Anterior cingulate cortex (tissue), 58 donors: ENCODE data around the gene CSMD2.

Source experiments
- DNase-seq, 58 donors: peaks; one replicate each; lab custom pipeline; 2025; lab: John Stamatoyannopoulos, UW

The CSMD2 gene

GRCh38 chr1:33637846-33638440 lies 527.1 kb downstream of the CSMD2 start:
- no peak for DNase-seq

DNA sequence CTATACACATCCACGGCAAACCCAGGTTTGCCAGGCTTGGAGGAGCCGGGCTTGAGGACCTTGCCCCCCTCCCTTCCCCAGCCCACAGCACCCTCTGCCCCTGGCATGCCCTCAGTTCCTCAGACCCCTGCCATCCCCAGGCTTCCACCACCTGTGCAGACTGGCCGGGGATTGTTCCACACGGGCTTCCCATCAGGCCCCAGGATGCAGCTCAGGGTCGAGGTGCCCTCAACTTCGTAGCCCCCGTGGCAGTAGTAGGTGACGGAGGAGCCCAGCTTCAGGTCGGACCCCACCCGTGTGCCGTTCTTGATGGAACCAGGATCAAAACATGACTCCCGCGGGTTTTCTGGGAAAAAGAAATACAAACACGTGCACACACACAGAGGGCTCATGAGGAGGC lies 528.8 kb downstream of the CSMD2 start:
- no peak for DNase-seq

DNA sequence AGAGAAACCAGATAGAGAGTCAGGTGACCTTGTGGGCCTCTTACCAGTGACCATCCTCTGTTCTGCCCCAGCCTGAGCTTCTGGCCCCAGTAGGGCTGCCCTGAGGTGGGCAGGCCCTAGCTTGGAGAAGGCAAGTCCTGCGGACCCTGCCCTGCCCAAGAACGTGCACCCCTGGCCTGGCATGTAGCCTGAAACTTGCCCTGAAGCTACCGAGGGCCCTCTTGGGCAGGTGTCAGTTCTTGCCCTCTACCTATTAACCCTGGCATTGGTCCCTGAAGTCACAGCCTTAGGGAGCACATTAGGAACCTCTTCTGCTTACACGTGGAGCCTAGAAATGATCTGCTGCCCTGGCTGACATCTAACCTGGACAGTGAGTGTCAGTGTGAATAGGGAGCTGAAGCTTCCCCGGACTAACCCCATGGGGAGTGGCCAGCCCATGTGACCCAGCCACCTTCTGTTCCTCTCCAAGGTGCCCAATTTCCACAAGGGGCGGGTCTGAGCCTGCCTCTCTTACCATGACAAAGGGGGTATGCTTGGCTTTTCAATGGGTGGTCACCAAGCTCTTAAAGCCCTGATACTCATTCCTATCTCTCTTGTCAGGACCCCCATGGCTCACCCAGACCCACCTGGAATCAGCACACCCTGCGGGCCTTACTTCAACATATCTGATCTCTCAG lies 529.6 kb downstream of the CSMD2 start:
- no peak for DNase-seq

GRCh38 chr1:33634806-33635205 lies 530.2 kb downstream of the CSMD2 start:
- DNase-seq = peak in 9 of 58 donors; percentile 3 to 28 (median 14)

GRCh38 chr1:33634143-33634542 lies 530.9 kb downstream of the CSMD2 start:
- no peak for DNase-seq

DNA sequence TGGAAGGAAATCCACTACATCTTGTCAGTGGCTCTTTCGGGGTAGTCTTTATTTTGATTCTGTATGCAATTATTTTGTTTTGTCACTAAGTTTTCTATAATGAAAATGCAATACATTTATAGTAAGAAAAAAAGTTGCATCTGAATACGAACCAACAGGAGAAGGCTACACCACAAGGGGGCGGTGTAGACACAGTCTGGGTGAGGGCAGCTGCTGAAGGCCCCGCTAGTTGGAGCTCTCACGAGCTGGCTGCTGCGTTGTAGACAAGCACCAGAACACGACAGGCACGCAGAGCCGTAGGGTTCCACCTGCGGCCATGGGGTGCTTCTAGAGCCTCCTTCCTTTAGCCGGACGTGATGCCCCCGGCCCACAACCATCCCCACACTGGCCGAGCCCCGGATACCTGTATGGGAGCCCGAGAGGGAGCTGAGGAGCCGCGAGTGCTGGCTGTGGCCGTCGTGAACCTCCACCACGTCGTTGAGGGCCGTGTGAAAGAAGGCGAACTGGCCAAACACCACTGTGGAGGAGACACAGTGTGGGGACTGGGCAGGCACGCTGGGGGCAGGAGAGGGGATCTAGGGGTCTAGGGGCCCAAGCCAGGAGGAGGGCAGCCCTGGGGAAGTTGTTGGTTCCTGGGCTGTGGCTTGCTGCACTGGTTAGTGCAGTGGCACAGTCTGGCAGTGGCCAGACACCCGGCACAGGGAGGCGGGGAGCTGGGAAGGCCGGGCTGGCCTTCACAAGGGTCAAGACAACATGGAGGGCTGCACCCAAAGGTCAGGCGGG lies 531.8 kb downstream of the CSMD2 start:
- DNase-seq = peak in 56 of 58 donors; percentile 29 to 95 (median 78)

- no peak for DNase-seq
Measured at GRCh38 chr1:33630686-33631085, 534.3 kb downstream of the CSMD2 start.

DNA sequence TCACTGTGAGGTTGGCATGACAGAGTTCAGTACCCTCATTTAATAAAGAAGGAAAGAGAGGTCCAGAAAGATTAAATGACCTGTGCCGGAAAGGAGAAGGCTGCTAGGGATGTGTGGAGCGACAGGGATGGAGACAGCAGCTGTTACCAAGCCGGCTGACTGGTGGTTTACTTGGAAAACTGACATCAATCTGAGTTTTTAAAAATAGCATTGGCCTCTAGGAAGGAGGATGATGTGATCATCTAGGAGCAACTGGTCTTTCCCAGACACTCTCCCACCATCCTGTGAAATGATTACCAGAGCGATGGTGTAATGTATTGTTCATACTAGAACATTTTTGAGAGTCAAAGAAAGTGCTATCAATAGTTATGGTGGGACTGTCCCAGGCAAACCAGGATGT lies 538.2 kb downstream of the CSMD2 start:
- DNase-seq = no peak

- no peak for DNase-seq
Measured at GRCh38 chr1:33624991-33625870, 539.8 kb downstream of the CSMD2 start.

DNA sequence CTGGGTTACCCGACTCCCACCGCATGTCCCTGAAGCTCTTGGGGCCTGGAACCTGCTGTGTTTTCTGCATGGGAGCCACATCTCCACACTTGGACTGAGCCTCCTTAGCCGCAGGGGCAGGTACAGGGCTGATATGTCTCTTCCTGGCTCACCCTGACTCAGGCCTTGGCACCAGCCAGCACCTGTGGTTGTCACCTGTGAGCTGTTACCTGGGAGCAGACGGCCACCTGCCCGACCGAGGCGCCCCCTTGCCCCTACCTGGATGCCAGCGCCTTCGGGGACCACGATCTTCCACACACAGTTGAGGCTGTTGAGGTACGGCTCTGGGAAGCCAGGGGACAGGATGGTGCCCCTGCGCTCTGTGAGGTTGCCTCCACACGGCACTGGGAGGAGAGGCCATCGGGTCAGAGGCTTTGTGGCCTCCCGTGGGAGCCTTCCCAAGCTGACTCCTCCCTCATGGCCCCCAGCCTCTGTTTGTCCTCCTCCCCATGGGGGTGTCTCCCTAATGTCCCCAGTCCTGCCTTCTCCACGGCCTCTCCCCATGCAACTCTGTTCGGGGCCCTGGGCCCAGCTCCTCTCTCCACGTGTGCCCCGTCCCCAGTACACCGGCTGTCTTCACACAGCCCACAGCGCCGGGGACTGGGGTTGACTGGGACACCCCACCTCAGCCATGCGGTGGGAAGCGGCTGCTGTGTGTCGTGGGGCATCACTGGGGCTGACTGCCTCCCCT lies 540.6 kb downstream of the CSMD2 start:
- DNase-seq = no peak

DNA sequence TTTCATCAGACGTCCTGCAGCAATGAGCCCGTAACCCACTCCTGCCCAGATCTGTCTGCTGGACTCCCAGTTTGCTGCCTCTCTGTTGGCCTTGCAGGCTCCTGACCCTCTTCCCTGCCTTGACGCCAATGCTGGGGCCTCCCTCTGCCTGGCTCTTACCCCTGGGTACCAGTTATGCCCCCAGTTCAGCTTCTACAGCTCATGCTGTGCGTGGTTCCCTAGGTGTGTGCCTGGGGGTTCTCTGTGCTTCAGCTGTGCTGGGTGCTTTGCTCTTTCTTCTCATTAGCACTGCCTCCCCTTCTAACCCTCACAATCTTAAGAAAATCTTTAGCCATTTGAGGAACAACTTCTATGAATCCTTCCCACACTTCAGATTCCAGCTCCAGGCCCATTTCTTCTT lies 541.2 kb downstream of the CSMD2 start:
- no peak for DNase-seq

DNA sequence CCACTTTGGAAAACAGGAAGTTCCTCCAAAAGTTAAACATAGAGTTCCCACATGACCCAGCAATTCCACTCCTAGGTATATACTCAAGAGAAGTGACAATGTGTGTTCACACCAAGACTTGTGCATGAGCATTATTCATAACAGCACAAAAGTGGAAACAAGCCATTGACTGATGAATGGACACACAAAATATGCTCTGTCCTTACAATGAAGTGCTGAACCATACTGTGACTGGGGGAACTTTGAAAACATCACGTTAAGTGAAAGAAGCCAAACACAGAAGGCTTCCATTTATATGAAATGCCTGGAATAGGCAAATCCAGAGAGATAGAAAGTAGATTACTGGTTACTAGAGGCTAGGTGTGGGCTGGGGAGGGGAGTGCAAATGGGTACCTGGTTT lies 542.3 kb downstream of the CSMD2 start:
- DNase-seq = no peak

GRCh38 chr1:33618636-33619035 lies 546.4 kb downstream of the CSMD2 start:
- DNase-seq = no peak

GRCh38 chr1:33617451-33617850 lies 547.6 kb downstream of the CSMD2 start:
- no peak for DNase-seq

DNA sequence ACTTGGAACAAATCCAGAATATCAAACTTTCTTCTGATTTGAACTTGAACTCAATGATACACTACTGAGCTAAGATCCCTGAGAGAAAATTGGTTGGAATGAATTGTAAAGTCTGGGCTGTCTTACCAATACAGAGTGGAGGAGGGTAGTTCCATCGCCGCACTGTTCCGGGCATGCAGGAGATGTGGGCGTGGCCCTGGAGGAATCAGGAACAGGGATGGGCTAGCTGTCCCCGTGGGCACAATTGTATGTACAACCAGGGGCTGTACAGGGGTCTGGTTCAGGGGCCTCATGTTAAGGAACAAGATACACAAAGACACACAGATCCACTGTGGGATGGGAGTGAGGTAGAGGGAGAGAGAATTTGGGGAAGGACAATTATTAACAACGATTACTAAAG lies 548.2 kb downstream of the CSMD2 start:
- no peak for DNase-seq

DNA sequence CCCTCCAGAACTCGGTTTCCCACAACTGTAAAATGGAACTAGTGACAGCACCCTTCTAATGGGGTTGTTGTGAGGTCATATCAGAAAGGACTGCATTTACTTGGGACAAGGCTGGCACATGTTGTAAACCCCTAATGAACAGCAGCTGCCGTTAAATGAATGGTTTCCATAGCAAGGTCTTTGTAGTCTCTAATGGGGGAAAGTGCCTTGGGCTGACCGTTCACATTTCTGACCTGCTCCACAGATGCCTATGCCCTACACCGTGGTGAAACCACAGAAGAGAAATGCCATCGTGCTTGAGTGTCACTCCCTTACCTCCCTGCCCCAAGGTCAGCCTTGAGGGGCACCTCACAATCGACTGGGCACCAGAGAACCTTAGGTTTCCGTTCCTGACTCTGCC lies 549.5 kb downstream of the CSMD2 start:
- DNase-seq = no peak

- DNase-seq = no peak
Measured at GRCh38 chr1:33610864-33611455, 554.1 kb downstream of the CSMD2 start.

DNA sequence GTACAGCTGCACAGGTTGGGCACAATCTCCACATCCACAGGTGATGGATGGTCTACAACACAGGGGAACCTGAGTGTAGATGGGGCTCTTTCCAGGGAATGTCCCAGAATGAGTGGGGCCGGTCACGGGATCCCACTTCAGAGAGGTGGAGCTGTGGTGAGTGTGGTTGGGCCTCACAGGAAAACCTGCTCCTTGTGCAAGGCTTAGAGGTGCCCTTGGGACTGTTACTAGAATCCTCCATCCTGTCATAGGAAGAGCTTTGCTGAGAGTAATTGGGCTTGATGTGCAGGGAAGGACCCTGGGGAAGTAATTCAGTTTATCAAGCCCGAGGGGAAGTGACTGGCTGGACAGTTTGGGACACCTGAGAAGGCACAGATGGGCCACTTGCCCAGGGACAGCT lies 554.6 kb downstream of the CSMD2 start:
- no peak for DNase-seq

DNA sequence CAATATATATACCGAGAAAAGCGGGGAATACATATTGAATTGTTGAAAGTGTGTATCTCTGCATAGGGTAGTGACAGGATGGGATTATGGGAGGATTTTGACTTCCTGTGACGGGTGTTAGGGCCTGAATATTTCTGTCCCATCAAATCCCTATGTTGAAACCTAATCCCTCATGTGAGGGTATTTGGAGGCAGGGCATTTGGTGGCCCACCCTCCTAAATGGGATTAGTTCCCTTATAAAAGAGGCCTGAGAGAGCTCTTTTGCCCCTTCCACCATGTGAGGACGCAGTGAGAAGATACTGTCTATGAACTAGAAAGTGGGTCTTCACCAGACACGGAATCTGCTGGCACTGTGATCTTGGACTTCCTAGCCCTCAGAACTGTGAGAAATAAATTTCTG lies 555.3 kb downstream of the CSMD2 start:
- no peak for DNase-seq
